Measurements from ENCODE around the gene DLX4. TPM values are rescaled to one million over a fixed set of nuclear protein-coding genes. Genes with fewer than 3 reads are reported as not detected.

DLX4 gene
- total RNA-seq, 4 donors from 2014 or later = 1.4 to 5.7 (median 3.4) TPM

- no peak for TF ChIP-seq POLR2A (IDR thresholded peaks at IDR 0.05)
- TF ChIP-seq EP300 (IDR thresholded peaks at IDR 0.05) = no peak
- TF ChIP-seq POLR2AphosphoS5 (IDR thresholded peaks at IDR 0.05) = no peak
- no peak for TF ChIP-seq CTCF (IDR thresholded peaks at IDR 0.05)
- no peak for DNase-seq (ENCODE audit: low spot score in 2 of 2)
- H3K27ac ChIP-seq = no peak overlapping the region
- no peaks in the 10 kb centered on the region for H3K9me3 ChIP-seq
- H3K4me1 ChIP-seq = no peaks in the 10 kb centered on the region
- H3K4me3 ChIP-seq = no peak overlapping the region
- H3K27me3 ChIP-seq = peaks cover 37% of the 10 kb centered on the region
- no peaks in the 10 kb centered on the region for H3K36me3 ChIP-seq
- 67% methylated on average over 6 of the region's 7 CpGs for WGBS
Measured at GRCh38 chr17:49939318-49939717, 29.7 kb upstream of the DLX4 start.

- Histone ChIP-seq H3K27me3 (peaks cover 48% of the 10 kb centered on the region), H3K27ac (no peak overlapping the region), H3K4me1 (no peaks in the 10 kb centered on the region), H3K4me3 (no peak overlapping the region), H3K36me3 (no peaks in the 10 kb centered on the region), H3K9me3 (no peaks in the 10 kb centered on the region)
- TF ChIP-seq POLR2A (IDR thresholded peaks at IDR 0.05) (no peak), POLR2AphosphoS5 (IDR thresholded peaks at IDR 0.05) (no peak), CTCF (IDR thresholded peaks at IDR 0.05) (no peak), EP300 (IDR thresholded peaks at IDR 0.05) (no peak)
- DNase-seq (ENCODE audit: low spot score in 2 of 2) = no peak
- WGBS = 54% methylated on average over 9 of the region's 10 CpGs
Measured at GRCh38 chr17:49941427-49941826, 27.6 kb upstream of the DLX4 start.

- Histone ChIP-seq H3K9me3 (no peaks in the 10 kb centered on the region), H3K4me1 (no peaks in the 10 kb centered on the region), H3K36me3 (no peaks in the 10 kb centered on the region), H3K4me3 (no peak overlapping the region), H3K27me3 (peaks cover 58% of the 10 kb centered on the region), H3K27ac (no peak overlapping the region)
- TF ChIP-seq CTCF (IDR thresholded peaks at IDR 0.05) = no peak
- no peak for TF ChIP-seq POLR2A (IDR thresholded peaks at IDR 0.05)
- TF ChIP-seq EP300 (IDR thresholded peaks at IDR 0.05) = no peak
- TF ChIP-seq POLR2AphosphoS5 (IDR thresholded peaks at IDR 0.05) = no peak
- DNase-seq (ENCODE audit: low spot score in 2 of 2) = no peak
- 87% methylated on average over 5 of the region's 5 CpGs for WGBS
Measured at GRCh38 chr17:49942947-49943346, 26.0 kb upstream of the DLX4 start.

- no peaks in the 10 kb centered on the region for H3K9me3 ChIP-seq
- H3K27ac ChIP-seq = no peak overlapping the region
- H3K4me3 ChIP-seq = no peak overlapping the region
- no peaks in the 10 kb centered on the region for H3K36me3 ChIP-seq
- TF ChIP-seq EP300 (IDR thresholded peaks at IDR 0.05) (no peak), POLR2A (IDR thresholded peaks at IDR 0.05) (no peak), CTCF (IDR thresholded peaks at IDR 0.05) (no peak), POLR2AphosphoS5 (IDR thresholded peaks at IDR 0.05) (no peak)
- peaks cover 64% of the 10 kb centered on the region for H3K27me3 ChIP-seq
- WGBS = 81% methylated on average over 18 of the region's 26 CpGs
- no peaks in the 10 kb centered on the region for H3K4me1 ChIP-seq
- DNase-seq (ENCODE audit: low spot score in 2 of 2) = no peak
Measured at GRCh38 chr17:49944273-49944870, 24.6 kb upstream of the DLX4 start.

GRCh38 chr17:49946208-49946607, 22.8 kb upstream of the DLX4 start:
- H3K27me3 ChIP-seq = peaks cover 69% of the 10 kb centered on the region
- H3K4me3 ChIP-seq = no peak overlapping the region
- H3K4me1 ChIP-seq = no peaks in the 10 kb centered on the region
- no peak overlapping the region for H3K27ac ChIP-seq
- no peaks in the 10 kb centered on the region for H3K9me3 ChIP-seq
- TF ChIP-seq POLR2A (IDR thresholded peaks at IDR 0.05) = no peak
- TF ChIP-seq CTCF (IDR thresholded peaks at IDR 0.05) = no peak
- no peak for TF ChIP-seq EP300 (IDR thresholded peaks at IDR 0.05)
- no peak for TF ChIP-seq POLR2AphosphoS5 (IDR thresholded peaks at IDR 0.05)
- WGBS = 83% methylated on average over 3 of the region's 8 CpGs
- H3K36me3 ChIP-seq = no peaks in the 10 kb centered on the region
- DNase-seq (ENCODE audit: low spot score in 2 of 2) = no peak
